GM21717 (cell line): ENCODE data around the gene FBN1.

Experiments used
- ATAC-seq: cut with Tn5 transposase; IDR thresholded peaks from one replicate; pipeline ENCODE4 v1.9.1; 2021; ENCODE audit warnings: mild to moderate bottlenecking, moderate library complexity; ENCODE audit not compliant: unreplicated experiment

FBN1 gene

DNA sequence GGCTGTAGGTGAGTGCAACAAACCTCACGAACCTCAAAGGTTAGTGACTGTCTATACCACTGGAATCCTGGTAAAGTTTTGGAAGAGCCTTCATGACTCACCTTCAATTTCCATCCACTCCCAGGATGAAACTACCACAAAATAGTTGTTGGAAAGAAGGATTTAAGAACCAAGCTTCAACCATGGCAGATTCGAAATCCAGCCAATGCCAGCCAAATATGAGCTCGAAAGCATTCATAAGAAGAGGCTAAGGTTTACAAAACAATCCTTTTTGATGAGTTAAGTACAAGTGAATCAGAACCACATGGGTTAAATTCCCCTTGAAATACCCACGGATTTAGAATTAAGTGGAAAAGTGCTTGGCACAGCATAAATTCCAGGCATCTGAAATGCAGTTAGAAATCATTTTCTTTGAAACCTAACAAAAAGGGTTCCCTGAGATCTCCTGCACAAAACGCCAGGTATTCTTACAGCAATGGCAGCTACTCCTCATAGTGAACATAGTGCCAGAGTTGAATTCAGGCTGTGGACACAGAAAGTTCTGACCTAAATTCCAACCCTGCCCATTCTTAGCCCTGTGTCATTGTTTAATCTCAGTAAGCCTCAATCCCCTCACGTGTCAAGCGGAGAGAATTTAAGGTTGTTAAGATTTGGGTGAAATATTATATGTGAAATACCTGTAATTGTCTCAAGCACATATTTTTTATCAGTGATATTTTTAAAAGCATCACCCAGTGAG, 89.2 kb downstream of the FBN1 start:
- no peak for ATAC-seq

DNA sequence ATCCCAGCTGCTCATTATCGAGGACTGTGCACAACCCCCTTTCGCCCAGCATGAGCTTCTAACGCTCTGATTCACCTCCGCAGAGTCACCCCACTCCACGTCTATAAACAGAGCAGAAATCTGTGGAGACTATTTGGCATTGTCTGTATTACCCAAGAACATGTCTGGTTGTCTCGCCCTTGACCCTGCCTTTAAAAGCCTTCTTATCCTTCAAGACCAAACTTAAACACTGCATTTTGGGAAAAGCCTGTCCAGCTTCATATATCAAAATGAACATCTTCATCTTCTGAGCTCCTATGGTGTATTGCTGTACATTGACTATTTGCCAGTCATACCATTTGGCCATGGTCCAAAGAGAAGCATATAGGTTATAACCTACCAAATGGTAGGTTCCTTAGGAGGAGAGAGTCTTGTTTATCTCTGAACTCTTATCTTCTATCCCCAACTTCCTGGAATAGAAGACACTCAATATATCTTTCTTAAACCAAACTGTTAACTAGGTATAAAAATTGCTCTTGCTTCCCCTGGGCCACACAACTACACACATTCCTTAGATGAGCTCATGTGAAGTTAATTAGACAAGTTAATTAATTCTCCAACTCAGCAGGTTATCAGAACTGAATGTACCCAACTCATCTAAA, 90.1 kb downstream of the FBN1 start:
- no peak for ATAC-seq

DNA sequence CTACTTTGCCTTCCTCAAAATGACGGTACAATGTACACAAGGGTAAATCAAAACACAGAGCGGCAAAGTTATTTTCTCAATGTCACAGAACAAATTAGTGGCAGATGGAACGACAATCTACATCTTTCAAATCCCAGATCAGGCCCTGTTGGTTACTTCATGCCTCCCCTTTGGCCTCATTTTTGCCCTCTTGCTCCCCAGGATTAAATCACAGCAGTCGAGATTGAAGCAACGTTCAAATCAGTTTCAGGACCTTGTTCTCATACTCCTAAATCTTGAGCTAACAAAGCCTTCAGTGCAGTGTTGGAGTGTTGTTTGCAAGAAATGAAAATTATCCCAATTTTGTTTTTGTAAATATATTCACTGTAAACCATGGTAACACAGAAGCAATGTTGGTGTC, 91.4 kb downstream of the FBN1 start:
- ATAC-seq = no peak

DNA sequence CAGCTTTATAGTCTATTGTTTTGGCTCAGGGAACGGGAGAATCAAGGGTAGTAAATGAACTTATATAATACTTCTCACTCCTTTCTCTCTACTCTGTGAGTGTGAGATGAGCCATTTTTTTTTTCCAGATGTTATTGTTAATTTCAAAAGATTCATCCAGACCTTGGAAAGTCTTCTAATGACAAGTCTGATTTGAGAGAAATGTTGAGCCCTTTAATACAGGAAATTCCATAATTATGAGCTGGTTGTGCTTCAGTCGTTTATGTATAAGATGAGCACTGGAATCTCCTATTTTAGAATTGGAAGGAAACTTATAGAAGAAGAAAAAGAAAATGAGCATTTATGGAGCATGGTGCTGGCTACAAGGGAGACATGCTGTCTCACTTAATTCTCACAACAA, 92.0 kb downstream of the FBN1 start:
- no peak for ATAC-seq

DNA sequence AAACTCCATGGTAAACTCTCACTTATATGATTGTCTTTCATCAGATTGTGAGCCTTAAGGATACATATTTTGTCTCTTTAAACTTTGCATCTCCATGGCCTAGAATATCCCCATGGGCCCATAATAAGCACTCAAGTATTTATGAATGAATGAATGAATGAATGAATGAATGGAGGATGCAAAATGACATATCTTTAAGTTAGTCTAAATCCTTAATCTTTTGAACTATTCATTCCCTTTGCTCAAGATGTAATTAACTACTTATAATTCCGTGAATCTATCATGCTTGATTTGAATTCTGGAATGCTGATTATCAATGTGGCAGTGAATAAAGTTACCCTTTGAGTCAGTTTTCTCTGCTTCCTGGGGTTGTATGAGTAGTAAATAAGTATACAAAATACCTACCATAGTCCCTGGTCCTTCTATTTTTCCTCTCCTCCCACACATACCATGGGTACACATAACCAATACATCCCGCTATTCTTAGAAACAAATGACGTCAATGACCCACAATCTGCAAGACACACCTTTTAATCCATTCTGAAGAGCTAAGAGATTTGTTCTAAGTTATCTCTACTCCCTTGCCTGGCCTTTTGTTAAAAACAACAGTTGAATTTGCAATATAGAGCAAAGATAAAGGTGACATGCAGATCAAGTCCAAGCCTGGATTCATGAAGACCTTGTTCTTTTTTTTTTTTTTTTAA, 94.5 kb downstream of the FBN1 start:
- ATAC-seq = no peak

DNA sequence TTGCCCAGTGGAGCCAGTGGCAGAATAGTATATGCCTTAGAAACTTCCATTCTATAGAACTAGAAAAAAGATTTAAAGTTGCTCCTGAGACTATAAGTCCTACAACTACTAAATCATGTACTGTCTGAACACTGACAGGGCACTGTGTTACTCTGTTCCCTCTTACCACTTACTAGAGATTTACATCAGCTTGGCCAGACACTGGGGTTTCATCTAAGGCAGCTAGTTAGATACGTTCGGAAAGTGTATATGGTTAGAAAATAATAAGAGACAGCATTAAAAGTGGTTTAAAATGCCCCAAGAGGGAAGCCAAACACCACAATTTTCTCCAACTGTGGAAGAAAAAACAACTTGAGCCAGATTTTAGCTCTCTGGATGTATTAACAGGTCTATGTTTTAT, 97.1 kb downstream of the FBN1 start:
- ATAC-seq = no peak

DNA sequence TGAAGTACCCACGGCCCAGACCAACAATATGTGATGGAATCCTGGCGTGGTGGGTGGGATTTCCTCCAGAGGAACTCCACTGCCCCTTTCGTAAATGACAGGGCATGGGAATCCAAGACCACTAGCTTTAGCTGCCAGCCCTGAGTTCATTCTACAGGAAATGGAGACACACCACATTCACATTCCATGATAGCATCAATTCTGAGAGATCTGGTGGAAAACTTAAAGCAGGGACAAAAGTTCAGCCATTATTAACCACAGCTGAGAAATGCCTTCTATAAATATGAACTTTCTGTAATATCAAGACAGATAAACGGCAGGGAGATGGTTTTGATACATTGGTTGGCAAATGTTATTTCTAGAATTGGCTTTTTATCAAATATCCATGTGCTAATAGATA, 98.2 kb downstream of the FBN1 start:
- ATAC-seq = no peak

DNA sequence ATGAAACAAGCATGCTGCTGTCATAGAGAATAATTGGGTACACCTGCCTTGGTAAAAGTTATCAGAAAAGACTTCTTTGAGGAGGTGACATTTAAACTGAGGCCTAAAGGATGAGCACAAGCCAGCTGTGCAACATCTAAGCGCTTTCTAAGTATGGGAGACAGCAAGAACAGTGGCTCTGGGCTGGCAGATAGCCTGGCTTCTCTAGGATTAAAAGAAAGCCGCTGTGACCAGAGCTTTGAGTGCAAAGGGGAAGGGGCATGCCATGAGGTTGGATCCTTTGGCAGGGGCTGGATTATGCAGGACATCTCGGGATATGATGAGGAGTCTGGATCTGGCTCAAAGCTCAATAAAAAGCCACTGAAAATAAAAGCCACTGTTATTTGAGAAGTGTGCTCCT, 99.2 kb downstream of the FBN1 start:
- ATAC-seq = no peak

DNA sequence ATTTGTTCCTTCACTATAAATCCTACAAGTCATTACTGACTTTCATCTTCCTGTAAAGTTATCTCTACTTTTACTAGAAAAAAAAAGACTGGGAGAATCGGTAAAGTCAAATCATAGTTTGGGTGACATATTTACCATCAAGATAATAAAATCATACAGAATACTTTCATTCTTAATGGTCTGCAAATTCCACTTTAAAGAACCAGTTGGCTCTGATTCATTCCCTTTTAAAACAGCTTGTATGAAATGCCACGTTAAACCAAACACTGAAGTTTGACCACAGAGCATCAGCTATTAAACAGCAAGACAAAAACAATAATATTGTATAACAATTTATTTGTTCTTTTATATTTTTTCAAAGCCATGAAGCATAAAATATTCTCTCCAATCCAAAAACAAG, 100.7 kb downstream of the FBN1 start:
- no peak for ATAC-seq

DNA sequence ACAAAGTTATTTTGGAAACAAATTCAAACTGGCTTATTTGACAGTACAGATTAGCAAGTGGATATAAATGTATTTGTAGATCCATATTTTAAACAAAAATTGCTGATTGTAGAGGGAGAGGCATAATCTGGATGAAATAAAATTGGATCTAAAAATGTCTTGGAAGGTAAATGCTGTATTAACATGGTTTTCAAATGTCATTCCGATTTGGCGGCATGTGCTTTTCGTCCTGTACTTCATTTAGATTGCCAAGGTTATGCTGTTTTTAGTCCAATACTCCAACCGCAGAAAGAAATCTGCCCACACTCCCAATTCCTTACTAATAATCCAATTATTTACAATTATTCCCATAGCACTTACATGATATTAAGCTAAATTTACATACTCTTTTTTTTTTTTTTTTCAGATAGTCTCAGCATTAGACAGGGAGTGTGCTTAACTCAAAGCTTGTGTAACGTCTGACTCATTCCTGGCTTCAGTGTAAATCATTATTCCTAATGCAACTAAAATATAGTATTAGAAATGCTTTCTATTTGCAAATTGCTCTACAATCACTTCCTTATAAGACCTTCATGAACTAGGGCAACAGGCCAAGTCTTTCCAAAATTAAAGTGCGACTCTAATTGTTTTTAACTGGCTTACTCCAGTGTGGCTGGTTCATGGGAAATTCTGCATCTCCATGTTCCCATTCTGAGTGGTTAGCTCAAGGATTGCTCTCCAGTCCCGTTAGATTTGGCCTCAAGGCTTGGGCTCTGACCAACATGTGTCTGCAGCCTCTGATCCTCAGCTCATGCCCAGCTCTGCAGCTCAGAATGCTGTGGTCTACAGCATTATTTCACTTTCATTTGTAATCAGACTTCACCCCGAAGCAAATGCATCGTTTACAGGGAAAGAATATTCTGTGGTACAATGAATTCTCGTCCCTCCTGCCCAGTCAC, 103.9 kb downstream of the FBN1 start:
- peak; percentile 91 for ATAC-seq

DNA sequence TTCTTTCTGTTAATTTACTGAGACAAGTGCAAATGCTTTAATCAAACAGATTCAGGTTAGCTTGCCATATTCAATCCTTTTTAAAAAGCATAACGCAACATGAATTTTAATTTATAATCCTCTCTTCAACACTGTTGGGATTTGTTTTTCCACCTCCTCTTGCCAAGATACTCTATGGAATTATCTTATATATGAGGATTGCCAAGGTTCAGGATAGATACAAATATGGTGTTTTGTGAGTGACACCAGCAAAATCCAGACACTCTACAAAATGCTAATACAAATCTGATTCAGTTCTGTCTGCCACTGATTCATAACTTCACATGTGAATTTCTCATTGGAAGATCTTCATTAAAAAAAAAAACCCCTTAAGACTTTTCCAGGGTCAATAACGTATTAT, 104.8 kb downstream of the FBN1 start:
- ATAC-seq = no peak

DNA sequence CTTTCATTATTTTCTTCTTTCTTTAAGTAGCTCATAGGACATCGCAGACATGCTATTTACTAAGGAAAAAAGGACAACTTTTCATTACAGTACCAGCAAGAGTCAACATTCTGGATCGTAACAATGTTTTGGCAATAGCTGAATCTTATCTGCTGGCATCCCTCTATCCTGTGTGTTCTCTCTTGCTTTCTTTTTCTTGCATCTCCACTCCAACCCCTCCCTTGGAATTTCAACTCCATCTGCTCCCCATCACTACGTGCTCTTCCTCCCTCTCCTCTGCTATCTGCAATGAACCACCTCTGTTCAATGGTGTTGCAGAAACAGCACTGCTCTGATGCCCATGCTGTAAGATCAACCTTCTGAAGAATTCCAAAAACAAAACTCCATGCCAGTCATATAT, 106.6 kb downstream of the FBN1 start:
- no peak for ATAC-seq

DNA sequence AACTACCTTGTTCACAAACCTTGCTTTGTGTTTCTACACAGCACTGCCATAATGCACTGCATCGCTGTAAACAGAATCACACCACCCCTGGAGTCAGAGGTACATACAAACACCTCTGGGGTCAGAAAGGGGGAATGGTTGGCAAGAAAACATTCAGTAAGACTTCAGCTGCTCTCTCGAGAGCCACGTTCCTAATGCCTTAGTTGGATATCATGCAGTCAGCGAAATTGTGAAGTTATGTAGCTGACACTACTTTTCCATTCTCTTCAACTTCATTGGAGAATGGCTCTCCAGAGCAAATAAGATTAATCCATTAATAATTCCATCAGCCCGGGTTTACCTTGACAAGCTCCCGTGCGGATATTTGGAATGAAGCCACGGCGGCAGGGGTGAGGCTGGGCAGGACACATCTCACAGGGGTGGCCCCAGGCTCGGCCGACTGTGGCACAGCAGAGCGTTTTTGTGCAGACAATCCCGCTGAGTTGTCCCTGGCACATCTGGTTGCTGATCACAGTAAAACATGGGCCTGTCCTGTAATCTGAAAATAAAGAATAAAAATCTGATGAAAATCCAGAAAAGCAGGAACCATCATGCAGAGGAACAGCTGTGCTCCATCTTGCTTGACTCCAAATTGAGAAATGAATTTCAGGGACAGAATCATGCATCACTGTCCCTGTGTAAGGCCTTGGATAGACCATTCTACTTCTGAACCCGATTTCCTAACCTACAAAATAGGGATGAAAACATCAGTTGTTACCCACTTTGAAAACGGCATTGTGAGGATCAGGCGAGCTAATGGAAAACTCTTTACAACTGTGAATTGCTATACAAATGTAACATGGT, 108.0 kb downstream of the FBN1 start:
- ATAC-seq = no peak

DNA sequence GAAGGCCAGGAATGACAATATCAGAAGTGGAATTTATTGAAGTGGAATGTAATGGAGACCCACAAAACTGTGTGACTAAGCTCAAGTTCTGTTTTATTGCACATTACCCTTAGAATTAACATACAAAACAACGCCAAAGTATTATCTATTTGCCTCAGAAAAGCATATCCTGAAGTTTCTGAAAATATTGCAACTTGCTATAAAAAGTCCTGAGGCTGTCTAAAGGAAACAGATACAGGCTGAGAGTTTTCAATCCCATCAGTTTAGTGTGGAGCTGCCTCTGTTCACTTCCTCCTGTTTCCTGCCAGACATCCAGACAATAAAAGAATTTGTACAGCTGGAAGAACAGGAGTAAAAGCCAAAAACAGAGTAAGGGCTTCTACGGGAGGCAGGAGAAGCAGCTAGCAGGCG, 108.8 kb downstream of the FBN1 start:
- no peak for ATAC-seq

DNA sequence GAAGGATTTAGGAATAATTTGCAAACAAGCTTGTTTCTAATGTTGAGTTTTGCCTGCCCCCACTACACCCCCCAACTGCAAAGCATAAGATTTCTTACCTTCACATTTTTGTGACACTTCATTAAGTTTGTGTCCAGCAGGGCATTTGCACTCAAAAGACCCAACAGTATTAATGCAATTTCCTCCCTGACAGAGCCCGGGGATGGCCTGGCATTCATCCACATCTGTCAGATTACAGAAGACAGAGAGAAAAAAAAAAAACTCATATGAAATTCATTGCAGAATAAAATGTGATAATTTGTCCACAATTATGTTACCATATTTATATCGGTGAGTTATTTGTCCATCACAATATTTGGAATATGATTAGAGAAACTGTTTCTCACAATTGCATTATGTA, 111.5 kb downstream of the FBN1 start:
- no peak for ATAC-seq

DNA sequence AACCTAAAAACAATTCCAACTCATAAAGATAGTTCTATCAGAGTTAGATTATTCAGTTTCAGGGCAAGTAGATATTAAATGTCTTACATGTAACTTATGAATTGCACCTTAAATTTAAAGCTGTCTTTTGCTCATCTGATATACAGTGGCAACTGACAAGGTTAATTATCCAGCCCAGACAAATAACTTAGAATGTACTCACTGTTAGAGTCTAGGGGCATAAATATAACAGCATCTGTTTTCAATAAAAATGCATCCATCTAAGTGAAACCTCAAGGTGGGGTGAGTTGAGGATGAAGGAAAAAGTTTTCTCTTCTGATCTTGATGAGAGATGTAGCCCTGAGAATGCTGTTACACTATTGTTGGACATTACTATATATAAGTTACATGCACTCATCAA, 112.6 kb downstream of the FBN1 start:
- ATAC-seq = no peak

DNA sequence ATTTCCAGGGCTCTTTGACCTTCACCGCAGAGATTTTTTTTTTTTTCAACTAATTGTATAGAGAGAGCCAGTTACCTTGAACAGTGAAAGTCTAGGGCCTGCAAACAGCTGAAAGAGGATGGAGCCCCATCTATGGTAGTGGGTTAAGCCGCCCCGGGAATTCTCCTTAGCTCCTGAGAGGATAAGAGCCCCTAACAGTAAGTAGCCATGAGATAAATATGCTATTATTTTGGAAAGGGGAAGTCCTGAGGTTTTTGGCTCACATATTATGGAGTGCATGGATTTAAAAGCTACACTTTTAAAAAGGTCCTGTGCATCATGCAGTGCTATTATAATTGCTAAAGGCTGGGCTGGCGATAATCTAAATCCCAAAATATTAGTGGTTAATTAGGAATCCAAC, 115.0 kb downstream of the FBN1 start:
- no peak for ATAC-seq

DNA sequence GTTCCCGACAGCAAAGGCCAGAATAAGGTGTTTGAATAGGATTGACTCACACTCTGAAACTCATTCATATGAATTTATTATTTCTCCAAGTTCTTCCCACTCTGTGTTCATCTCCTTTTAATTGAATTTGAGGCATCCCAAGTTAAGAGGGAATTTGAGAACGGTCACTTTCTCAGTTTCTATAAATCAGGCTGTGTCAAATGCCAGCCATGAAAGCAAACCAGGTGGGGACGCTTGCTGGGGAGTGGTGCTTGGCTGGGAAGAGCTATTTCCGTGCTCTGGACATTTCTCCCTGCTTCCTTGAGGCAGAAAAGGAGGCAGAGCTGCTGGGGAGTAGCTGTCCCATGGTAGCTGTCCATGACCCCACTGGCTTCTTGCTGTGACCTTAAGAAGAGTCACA, 116.6 kb downstream of the FBN1 start:
- no peak for ATAC-seq

DNA sequence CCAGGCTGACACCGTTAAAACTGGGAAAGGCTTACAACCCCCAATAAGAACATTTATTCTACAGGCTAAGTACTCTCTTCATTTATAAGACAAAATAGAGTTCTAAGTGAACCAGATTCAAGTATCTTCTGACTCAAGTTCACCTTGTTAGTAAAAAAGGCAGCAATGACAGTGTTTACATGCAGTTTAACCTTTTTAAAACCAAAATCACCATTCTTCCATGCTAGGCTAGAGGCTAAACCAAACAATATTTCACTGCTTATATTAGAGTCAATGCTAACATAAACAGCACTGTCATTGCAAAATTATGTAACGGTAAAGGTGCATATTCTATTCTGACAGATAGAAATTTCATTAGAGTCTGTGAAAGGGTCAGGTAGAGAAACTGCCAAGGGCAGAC, 118.0 kb downstream of the FBN1 start:
- no peak for ATAC-seq

DNA sequence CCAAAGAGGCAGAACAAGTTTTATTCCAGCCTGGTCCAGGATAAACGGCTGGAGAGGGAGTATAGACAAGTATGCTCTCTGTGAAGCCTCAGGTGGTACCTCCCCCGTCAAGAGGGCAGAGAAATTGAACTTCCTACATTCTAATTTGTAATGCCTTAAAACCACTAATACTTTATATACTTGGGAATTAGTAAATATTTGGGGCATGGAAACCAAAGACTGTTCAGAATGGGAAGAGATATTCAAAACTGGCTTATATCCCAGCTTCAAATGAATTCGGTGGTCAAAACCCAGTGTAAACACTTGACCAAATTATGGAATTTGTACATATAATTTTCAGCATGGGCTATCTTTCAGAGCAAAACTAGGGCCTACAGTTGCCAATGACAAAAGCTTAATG, 122.6 kb downstream of the FBN1 start:
- no peak for ATAC-seq
